Adipose tissue (tissue), 3 donors: ENCODE measurements around the gene TFIP11. TPM values are rescaled to one million over a fixed set of nuclear protein-coding genes. Genes with fewer than 3 reads are reported as not detected.

Source experiments
- H3K27ac ChIP-seq: one replicate; pipeline ENCODE4 v1.5.1; 2013; ENCODE audit warnings: low read depth, low read length
- WGBS, 3 donors: extraction: QIAGEN DNeasy Blood & Tissue Kit; methylation state at CpG; one replicate each; pipeline ENCODE4 v1.1.7; 2013; 5-methylcytosine and 5-hydroxymethylcytosine counted together
- polyA plus RNA-seq, 3 donors: library from polyadenylated mRNA; stranded (reverse); fragments of 200-250 nt; gene quantifications; one replicate each; pipeline ENCODE4 v1.2.3, GENCODE V29; 2013
- donor health status: healthy with polysubstance abuse.
- donor health status: Bipolar disorder and iron deficiency.
- donor health status: healthy.

TFIP11 gene
- polyA plus RNA-seq, 3 donors = 10.9 to 15.5 (median 12.1) TPM

DNA sequence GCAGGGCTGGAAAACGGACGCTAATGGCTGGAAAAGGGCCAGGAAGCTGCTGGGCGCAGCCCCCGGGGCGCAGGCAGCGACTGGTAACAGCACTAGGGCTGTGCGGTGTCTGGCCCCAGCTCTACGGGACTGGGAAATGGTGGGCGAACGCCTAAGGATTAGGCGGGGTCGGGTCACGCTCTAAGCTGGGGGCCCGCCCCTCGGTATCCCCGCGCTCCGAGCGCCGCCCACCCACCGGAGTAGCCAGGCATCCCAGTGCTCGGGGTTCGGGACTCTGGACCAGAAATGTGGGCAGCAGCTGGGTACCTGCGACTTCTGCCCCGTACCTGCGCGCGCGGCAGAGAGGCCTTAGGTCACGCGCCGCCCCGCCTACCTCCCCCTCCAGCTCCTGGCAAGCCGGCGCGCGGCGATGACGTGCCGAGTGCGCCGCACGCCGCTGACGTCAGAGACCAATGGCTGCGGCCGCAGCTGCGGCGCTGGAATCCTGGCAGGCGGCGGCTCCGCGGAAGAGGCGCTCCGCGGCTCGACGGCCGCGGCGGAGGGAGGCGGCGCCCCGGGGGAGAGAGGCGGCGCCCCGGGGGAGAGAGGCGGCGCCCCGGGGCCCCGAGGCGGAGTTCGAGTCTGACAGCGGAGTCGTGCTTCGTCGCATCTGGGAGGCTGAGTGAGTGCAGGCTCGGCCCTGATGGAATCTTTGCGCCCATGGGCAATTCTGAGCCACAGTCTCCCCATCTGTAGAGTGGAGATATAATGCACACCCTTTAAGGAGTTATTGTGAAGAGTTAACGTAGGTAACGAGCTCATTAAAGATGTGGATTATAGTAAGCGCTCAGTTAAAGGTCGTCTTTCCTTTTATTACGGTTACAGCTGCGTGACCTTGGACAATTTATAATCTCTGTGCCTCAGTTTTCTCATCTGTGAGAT, 28.6 kb downstream of the TFIP11 start, which contains the start of the genes HPS4 and SRRD:
Gene HPS4, minus strand, starts transcription at position 345 of the 921 bp plus-strand sequence. CDS start 2,021 bp downstream, outside the sequence.
Gene SRRD, plus strand, starts transcription at position 439 of the 921 bp plus-strand sequence. Its CDS starts 14 bp downstream, at position 453.
- WGBS, 3 donors = 0 to 1% (median 0%) methylated on average over 68 to 84 of the region's 85 CpGs
- H3K27ac ChIP-seq = no peak within 1 kb of the TSS

DNA sequence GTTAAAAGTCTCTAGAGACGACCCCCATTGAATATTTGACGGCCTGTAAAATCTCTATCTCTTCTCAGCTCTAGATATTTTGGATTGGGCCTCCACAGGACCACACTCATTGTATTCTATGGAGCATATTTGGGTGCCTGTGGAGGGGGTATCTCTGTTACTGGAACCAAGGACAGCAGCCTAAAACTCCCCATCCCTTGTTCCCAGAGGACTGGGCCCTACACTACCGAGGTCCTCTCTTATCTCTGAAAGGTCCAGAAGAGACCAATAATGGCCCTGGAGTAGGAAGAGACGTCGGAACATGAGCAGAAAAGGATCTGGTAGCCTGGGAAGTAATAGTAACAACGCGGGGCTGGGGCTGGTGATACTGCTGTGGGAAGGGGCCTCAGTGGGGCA, 29.2 kb downstream of the TFIP11 start:
- WGBS, 3 donors = 6 to 13% (median 7%) methylated on average over 7 of the region's 7 CpGs
- no peak overlapping the region for H3K27ac ChIP-seq

GRCh38 chr22:26482161-26482560, 30.1 kb downstream of the TFIP11 start:
- H3K27ac ChIP-seq = no peak overlapping the region
- 39 to 46% (median 45%) methylated on average over 5 of the region's 5 CpGs for WGBS, 3 donors

DNA sequence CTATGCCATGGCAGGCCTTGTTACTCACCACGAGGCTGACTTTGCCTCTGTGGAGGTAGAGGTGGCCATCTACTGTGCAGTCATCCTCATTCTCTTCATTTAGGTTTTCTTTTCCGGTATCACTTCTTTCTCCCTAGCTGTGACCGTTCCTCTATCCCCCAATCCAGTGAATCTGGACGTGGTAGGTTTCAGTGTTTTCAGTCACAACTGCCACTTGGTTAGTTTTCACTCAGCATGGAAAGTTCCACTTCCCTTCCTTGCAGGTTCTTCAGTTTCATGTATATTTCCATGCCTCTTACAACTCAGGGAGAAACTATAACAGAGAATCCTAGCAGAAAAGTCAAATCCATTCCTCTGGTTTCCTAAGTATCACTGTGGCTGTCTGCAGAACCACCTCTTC, 30.6 kb downstream of the TFIP11 start:
- no peak overlapping the region for H3K27ac ChIP-seq
- 74 to 79% (median 76%) methylated on average over 4 of the region's 4 CpGs for WGBS, 3 donors

GRCh38 chr22:26481112-26481693, 31.1 kb downstream of the TFIP11 start:
- WGBS, 3 donors = 65 to 69% (median 68%) methylated on average over 6 of the region's 6 CpGs
- no peak overlapping the region for H3K27ac ChIP-seq

DNA sequence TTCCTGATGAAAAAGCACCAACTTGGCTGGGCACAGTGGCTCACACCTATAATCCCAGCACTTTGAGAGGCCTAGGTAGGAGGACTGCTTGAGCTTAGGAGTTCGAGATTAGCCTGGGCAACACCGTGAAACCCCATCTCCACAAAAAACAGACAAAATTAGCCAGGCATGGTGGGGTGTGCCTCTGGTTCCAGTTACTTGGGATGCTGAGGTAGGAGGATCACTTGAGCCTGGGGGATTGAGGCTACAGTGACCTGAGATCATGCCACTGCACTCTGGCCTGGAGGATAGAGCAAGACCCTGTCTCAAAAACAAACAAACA, 31.7 kb downstream of the TFIP11 start:
- no peak overlapping the region for H3K27ac ChIP-seq
- WGBS, 3 donors = 74 to 91% (median 81%) methylated on average over 2 of the region's 2 CpGs

DNA sequence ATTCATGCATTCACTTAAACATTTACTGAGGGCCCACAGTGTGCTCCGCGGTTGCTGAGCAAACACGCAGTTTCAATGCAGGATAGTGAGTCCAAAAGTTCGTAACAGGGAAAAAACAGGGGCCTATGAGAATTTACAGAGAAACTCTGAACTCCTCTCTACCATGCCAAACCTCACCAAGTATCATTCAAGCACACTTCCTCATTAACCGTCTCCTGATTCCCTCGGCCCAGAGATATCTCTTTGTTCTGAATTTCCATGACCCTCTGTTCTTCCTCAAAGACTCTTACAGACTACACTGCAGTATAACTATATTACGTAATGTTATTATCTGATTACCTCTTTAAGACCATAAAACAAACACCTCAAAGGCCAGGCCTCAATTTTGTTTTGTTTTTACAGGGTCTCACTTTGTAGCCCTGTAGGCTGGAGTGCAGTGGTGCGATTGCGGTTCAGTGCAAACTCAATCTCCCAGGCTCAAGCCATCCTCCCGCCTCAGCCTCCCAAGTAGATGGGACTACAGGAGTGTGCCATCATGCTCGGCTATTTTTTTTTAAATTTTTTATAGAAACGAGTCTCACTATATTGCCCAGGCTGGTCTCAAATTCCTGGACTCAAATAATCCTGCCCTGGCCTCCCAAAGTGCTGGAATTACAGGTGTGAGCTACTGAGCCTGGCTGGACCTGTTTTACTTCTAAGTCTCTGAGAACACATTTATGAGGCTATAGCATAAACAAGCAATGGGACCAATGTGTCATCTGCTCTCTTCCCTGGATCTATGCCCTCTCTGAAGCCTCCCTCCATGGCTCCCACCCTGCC, 32.3 kb downstream of the TFIP11 start:
- 46 to 65% (median 63%) methylated on average over 12 of the region's 12 CpGs for WGBS, 3 donors
- no peak overlapping the region for H3K27ac ChIP-seq

- 31 to 50% (median 42%) methylated on average over 12 of the region's 12 CpGs for WGBS, 3 donors
- H3K27ac ChIP-seq = no peak overlapping the region
Measured at GRCh38 chr22:26479043-26479791, 33.1 kb downstream of the TFIP11 start.

- 39 to 42% (median 40%) methylated on average over 4 of the region's 4 CpGs for whole genome bisulfite sequencing, 3 donors
Measured at GRCh38 chr22:26477341-26477731, 34.9 kb downstream of the TFIP11 start.

DNA sequence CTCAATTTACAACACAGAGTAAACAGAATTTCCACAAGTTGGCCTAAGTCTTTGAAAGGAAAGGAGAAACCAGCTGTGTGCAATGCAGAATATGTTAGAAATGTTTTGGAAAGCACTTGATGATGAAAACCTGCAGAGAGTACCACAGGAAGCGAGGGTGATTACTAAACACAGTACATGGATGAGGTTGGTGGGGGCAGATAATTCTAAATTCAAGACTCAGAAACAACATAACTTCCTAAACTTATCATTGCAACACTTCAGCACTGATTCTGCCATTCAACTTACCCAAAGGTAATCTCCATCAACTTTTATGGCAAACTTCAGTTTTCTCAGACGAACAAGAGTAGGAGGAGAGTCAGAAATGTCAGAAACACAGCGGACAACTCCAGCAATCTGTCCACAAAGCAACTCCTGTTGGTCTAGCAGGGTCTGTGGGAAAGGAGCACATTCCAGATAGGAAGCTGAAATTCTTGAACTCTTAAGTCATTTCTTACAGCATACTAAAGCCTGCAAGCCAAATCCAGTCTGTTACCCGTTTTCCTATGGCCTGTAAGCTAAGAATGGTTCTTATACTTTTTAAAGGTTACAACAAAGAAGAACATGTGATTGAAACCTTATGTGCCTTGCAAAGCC, 35.5 kb downstream of the TFIP11 start:
- 62 to 85% (median 71%) methylated on average over 4 of the region's 4 CpGs for WGBS, 3 donors
- no peak overlapping the region for H3K27ac ChIP-seq

More at GRCh38 chr22:26477341-26477731, 34.9 kb downstream of the TFIP11 start:
- no peak overlapping the region for H3K27ac ChIP-seq

DNA sequence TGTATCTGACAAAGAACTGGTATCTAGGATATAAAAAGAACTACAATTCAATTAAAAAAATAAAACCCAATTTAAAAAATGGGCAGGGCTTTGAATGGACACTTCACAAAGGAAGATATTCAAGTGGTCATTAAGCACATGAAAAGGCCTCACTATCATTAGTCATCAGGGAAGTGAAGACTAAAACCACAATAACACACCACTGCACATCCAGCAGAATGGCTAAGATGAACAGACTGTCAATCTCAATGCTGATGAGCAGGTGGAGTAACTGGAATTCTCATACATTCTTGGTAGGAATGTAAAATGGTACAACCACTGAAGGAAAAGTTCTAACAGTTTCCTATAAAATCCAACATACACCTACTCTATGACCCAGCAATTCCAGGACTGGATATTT, 37.6 kb downstream of the TFIP11 start:
- H3K27ac ChIP-seq = no peak overlapping the region

DNA sequence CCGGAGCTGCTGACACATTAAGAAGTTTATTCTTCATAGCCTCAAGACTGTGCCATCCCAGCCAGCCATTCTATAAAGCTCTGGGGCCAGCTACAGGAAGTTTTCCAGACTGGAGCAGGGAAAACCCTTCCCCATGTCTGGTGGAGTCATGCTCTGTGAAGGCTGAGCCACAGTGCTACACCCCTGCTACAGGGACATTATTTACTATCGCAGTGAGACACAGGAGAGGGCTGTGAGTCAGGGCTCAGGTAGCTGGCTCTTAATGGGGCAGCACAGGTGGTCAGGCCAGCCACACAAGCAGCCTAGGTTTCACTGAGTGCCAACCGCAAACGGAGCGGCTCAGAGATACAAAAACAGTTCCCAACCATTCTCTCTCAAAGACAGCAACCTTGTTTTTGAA, 40.8 kb downstream of the TFIP11 start:
- 83 to 93% (median 87%) methylated on average over 5 of the region's 5 CpGs for WGBS, 3 donors
- H3K27ac ChIP-seq = no peak overlapping the region

DNA sequence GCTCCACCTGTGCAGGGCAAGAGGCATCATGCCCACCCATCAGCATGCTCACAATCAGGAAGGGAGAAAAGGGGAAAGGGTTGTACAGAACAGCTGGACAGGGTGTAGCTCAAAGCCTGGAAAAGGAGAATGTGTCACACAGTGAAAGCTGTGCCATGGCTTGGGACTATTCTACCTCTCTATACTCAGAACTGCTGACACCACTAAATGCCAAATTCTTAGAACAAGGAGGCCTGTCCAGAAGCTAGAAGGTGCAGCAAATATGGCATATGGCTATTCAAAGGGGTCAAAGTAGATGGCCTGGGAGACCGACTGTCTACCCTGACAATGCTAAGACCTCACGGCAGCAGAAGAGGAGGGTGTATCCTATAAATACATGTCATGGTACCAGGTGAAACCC, 41.5 kb downstream of the TFIP11 start:
- 90 to 95% (median 92%) methylated on average over 2 of the region's 2 CpGs for WGBS, 3 donors
- H3K27ac ChIP-seq = no peak overlapping the region

DNA sequence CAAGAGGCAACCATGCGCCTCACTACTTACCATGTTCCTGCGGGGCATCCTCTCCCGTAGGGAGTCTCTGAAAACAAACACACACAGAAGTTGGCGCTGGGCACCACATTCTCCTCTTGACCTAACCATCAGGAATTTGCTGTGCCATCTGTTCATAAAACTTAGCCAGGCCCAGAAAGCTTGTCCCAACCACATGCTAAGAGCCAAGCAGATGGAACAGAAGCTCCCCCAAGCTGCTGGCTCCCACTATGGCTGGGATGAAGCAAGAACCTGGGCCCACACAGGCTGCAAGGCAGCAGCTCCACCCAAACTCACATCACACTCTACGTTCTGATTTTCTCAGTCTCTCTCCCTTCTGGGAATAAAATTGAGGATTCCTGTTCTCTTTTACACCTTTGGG, 46.1 kb downstream of the TFIP11 start:
- H3K27ac ChIP-seq = no peak overlapping the region
- WGBS, 3 donors = 91 to 92% (median 92%) methylated on average over 5 of the region's 5 CpGs

- H3K27ac ChIP-seq = no peak overlapping the region
- WGBS, 3 donors = 54 to 77% (median 71%) methylated on average over 7 of the region's 7 CpGs
Measured at GRCh38 chr22:26464312-26464711, 48.0 kb downstream of the TFIP11 start.

GRCh38 chr22:26463688-26464087, 48.6 kb downstream of the TFIP11 start:
- WGBS, 3 donors = 63 to 77% (median 69%) methylated on average over 9 of the region's 9 CpGs
- no peak overlapping the region for H3K27ac ChIP-seq

GRCh38 chr22:26463101-26463661, 49.1 kb downstream of the TFIP11 start:
- H3K27ac ChIP-seq = no peak overlapping the region
- WGBS, 3 donors = 70 to 75% (median 71%) methylated on average over 10 of the region's 10 CpGs

DNA sequence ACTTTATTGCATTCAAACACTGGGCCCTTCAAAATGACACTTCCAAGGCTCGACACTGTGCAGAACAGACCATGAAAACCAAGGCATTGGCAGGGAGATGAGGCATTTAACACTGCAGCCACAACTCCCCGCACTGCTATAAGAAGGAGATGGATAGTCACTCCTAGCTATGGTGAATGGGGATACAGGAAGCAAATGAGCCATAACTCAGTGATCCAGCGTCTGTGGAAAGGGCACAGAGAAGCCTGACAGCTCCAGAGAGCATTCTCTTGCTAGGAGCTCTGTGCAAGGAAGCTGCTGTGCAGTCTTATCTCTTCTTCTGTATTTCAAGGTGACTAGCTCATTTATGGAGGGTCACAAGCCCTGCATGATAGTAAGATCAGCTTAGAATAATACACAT, 49.6 kb downstream of the TFIP11 start:
- no peak overlapping the region for H3K27ac ChIP-seq
- 85 to 92% (median 91%) methylated on average over 3 of the region's 3 CpGs for WGBS, 3 donors
